ENCODE results near the gene LNP1.
"Not testable (repeated sequence)": the region's sequence is repeated elsewhere in the genome, so short reads cannot be mapped to it uniquely, and the experiment has no call there.

LNP1 gene

GRCh38 chr3:100400780-100401673 lies at the start of gene LNP1, which contains the start of gene TOMM70:
TSS of gene LNP1 (plus strand) at chr3:100401539. CDS start at chr3:100429730, 28,191 bp downstream.
TSS of gene TOMM70 (minus strand) at chr3:100401089. CDS start at chr3:100400949, 140 bp downstream.
- DNase-seq (ENCODE audit: low read depth, low spot score): peak; percentile 97

- not testable (repeated sequence) for DNase-seq (ENCODE audit: low read depth, low spot score)
Measured at GRCh38 chr3:100351770-100352169, 49.6 kb upstream of the LNP1 start.

- no peak for DNase-seq (ENCODE audit: low read depth, low spot score)
Measured at GRCh38 chr3:100352296-100353231, 48.8 kb upstream of the LNP1 start.

GRCh38 chr3:100354850-100355249 lies 46.5 kb upstream of the LNP1 start:
- DNase-seq (ENCODE audit: low read depth, low spot score): peak; percentile 44

GRCh38 chr3:100358413-100358812 lies 42.9 kb upstream of the LNP1 start:
- DNase-seq (ENCODE audit: low read depth, low spot score): no peak

GRCh38 chr3:100359035-100359434 lies 42.3 kb upstream of the LNP1 start:
- no peak for DNase-seq (ENCODE audit: low read depth, low spot score)

- DNase-seq (ENCODE audit: low read depth, low spot score): no peak
Measured at GRCh38 chr3:100360757-100361496, 40.4 kb upstream of the LNP1 start.

GRCh38 chr3:100361897-100362296 lies 39.4 kb upstream of the LNP1 start:
- DNase-seq (ENCODE audit: low read depth, low spot score): no peak

GRCh38 chr3:100364421-100364820 lies 36.9 kb upstream of the LNP1 start:
- DNase-seq (ENCODE audit: low read depth, low spot score): no peak

GRCh38 chr3:100366424-100366823 lies 34.9 kb upstream of the LNP1 start:
- DNase-seq (ENCODE audit: low read depth, low spot score): no peak

- DNase-seq (ENCODE audit: low read depth, low spot score): no peak
Measured at GRCh38 chr3:100368441-100368840, 32.9 kb upstream of the LNP1 start.

GRCh38 chr3:100370756-100371155 lies 30.6 kb upstream of the LNP1 start:
- no peak for DNase-seq (ENCODE audit: low read depth, low spot score)

GRCh38 chr3:100374521-100374920 lies 26.8 kb upstream of the LNP1 start:
- DNase-seq (ENCODE audit: low read depth, low spot score): no peak

- DNase-seq (ENCODE audit: low read depth, low spot score): no peak
Measured at GRCh38 chr3:100376301-100376700, 25.0 kb upstream of the LNP1 start.

- peak; percentile 54 for DNase-seq (ENCODE audit: low read depth, low spot score)
Measured at GRCh38 chr3:100384733-100385525, 16.4 kb upstream of the LNP1 start.

- peak; percentile 34 for DNase-seq (ENCODE audit: low read depth, low spot score)
Measured at GRCh38 chr3:100386437-100387074, 14.8 kb upstream of the LNP1 start.

GRCh38 chr3:100389025-100389424 lies 12.3 kb upstream of the LNP1 start:
- DNase-seq (ENCODE audit: low read depth, low spot score): no peak

- no peak for DNase-seq (ENCODE audit: low read depth, low spot score)
Measured at GRCh38 chr3:100395679-100396431, 5.5 kb upstream of the LNP1 start.

GRCh38 chr3:100396967-100397366 lies 4.4 kb upstream of the LNP1 start:
- DNase-seq (ENCODE audit: low read depth, low spot score): no peak

Measured in astrocyte of the hippocampus (primary cell).